GM19395 (cell line): ENCODE data around the gene KRTAP19-5.
"Not testable (repeated sequence)": the region's sequence is repeated elsewhere in the genome, so short reads cannot be mapped to it uniquely, and the experiment has no call there.

Experiments used
- ATAC-seq: cut with Tn5 transposase; IDR thresholded peaks from one replicate; pipeline ENCODE4 v1.9.1; 2021; ENCODE audit warnings: mild to moderate bottlenecking, moderate library complexity; ENCODE audit not compliant: unreplicated experiment

Gene KRTAP19-5

GRCh38 chr21:30502041-30502440 lies at the start of gene KRTAP19-5:
KRTAP19-5 (minus strand) TSS chr21:30502141; CDS start chr21:30502090, 51 bp downstream.
- ATAC-seq, result no peak

- no peak for ATAC-seq
Measured at GRCh38 chr21:30541764-30542163, 39.8 kb upstream of the KRTAP19-5 start, which contains the start of gene KRTAP19-6. KRTAP19-6 (minus strand) TSS chr21:30541864; CDS start chr21:30541833, 31 bp downstream.

GRCh38 chr21:30518876-30519275 lies 16.9 kb upstream of the KRTAP19-5 start:
- no peak for ATAC-seq

GRCh38 chr21:30515681-30516080 lies 13.7 kb upstream of the KRTAP19-5 start:
- ATAC-seq, result no peak

- ATAC-seq, result not testable (repeated sequence)
Measured at GRCh38 chr21:30505621-30506205, 3.8 kb upstream of the KRTAP19-5 start.

- ATAC-seq, result no peak
Measured at GRCh38 chr21:30497065-30497464, 4.9 kb downstream of the KRTAP19-5 start, which contains the start of gene KRTAP19-4. KRTAP19-4 (minus strand) TSS chr21:30497165; CDS start chr21:30497110, 55 bp downstream.

- ATAC-seq, result no peak
Measured at GRCh38 chr21:30491963-30492428, 9.9 kb downstream of the KRTAP19-5 start, which contains the start of gene KRTAP19-3. KRTAP19-3 (minus strand) TSS chr21:30492013; CDS start chr21:30491957, 56 bp downstream.

GRCh38 chr21:30487336-30487735 lies 14.6 kb downstream of the KRTAP19-5 start, which contains the start of gene KRTAP19-2:
KRTAP19-2 (minus strand) TSS chr21:30487436; CDS start chr21:30487348, 88 bp downstream.
- no peak for ATAC-seq

- ATAC-seq, result no peak
Measured at GRCh38 chr21:30486180-30486579, 15.8 kb downstream of the KRTAP19-5 start.

GRCh38 chr21:30482130-30482529 lies 19.8 kb downstream of the KRTAP19-5 start:
- ATAC-seq, result no peak

- ATAC-seq, result no peak
Measured at GRCh38 chr21:30480145-30480544, 21.8 kb downstream of the KRTAP19-5 start, which contains the start of gene KRTAP19-1. KRTAP19-1 (minus strand) TSS chr21:30480367; CDS start chr21:30480317, 50 bp downstream.

- no peak for ATAC-seq
Measured at GRCh38 chr21:30479259-30479658, 22.7 kb downstream of the KRTAP19-5 start.

- no peak for ATAC-seq
Measured at GRCh38 chr21:30478004-30478403, 23.9 kb downstream of the KRTAP19-5 start.

GRCh38 chr21:30468900-30469714 lies 32.8 kb downstream of the KRTAP19-5 start:
- no peak for ATAC-seq

- ATAC-seq, result no peak
Measured at GRCh38 chr21:30463713-30464112, 38.2 kb downstream of the KRTAP19-5 start.
